ENCODE measurements around the gene FANCC.

The FANCC gene

GRCh38 chr9:95317119-95317892, at the start of gene FANCC:
TSS of gene FANCC (minus strand) at chr9:95317709. CDS start at chr9:95249291, 68,418 bp downstream.
- DNase-seq (ENCODE audit: low read depth) = peak; percentile 95

GRCh38 chr9:95366731-95367325, 49.3 kb upstream of the FANCC start:
- no peak for DNase-seq (ENCODE audit: low read depth)

GRCh38 chr9:95365766-95366165, 48.3 kb upstream of the FANCC start:
- DNase-seq (ENCODE audit: low read depth) = no peak

GRCh38 chr9:95363051-95363841, 45.7 kb upstream of the FANCC start:
- no peak for DNase-seq (ENCODE audit: low read depth)

GRCh38 chr9:95360866-95361265, 43.4 kb upstream of the FANCC start:
- no peak for DNase-seq (ENCODE audit: low read depth)

- DNase-seq (ENCODE audit: low read depth) = no peak
Observed at GRCh38 chr9:95357316-95357715, 39.8 kb upstream of the FANCC start.

GRCh38 chr9:95355500-95355899, 38.0 kb upstream of the FANCC start:
- no peak for DNase-seq (ENCODE audit: low read depth)

- DNase-seq (ENCODE audit: low read depth) = no peak
Observed at GRCh38 chr9:95351051-95351450, 33.5 kb upstream of the FANCC start.

GRCh38 chr9:95350266-95350665, 32.8 kb upstream of the FANCC start:
- no peak for DNase-seq (ENCODE audit: low read depth)

GRCh38 chr9:95349091-95350038, 31.9 kb upstream of the FANCC start:
- DNase-seq (ENCODE audit: low read depth) = no peak

GRCh38 chr9:95346021-95346420, 28.5 kb upstream of the FANCC start:
- no peak for DNase-seq (ENCODE audit: low read depth)

- DNase-seq (ENCODE audit: low read depth) = no peak
Observed at GRCh38 chr9:95344735-95345325, 27.3 kb upstream of the FANCC start.

- DNase-seq (ENCODE audit: low read depth) = no peak
Observed at GRCh38 chr9:95343725-95344287, 26.3 kb upstream of the FANCC start.

- no peak for DNase-seq (ENCODE audit: low read depth)
Observed at GRCh38 chr9:95342571-95342970, 25.1 kb upstream of the FANCC start.

GRCh38 chr9:95341293-95341962, 23.9 kb upstream of the FANCC start:
- peak; percentile 8 for DNase-seq (ENCODE audit: low read depth)

- DNase-seq (ENCODE audit: low read depth) = no peak
Observed at GRCh38 chr9:95338243-95338642, 20.7 kb upstream of the FANCC start.

- peak; percentile 19 for DNase-seq (ENCODE audit: low read depth)
Observed at GRCh38 chr9:95336281-95336680, 18.8 kb upstream of the FANCC start.

- no peak for DNase-seq (ENCODE audit: low read depth)
Observed at GRCh38 chr9:95333426-95333825, 15.9 kb upstream of the FANCC start.

- DNase-seq (ENCODE audit: low read depth) = no peak
Observed at GRCh38 chr9:95332860-95333259, 15.4 kb upstream of the FANCC start.

- no peak for DNase-seq (ENCODE audit: low read depth)
Observed at GRCh38 chr9:95330720-95331404, 13.4 kb upstream of the FANCC start.

Measured in ELR (cell line).